IMR-90 (cell line): ENCODE results near the gene RPS27L. TPM values are rescaled to one million over a fixed set of nuclear protein-coding genes. Genes with fewer than 3 reads are reported as not detected.
A peak's percentile ranks its signal among the peaks of the same experiment; 100 is the strongest.
"Not testable (repeated sequence)": the region's sequence is repeated elsewhere in the genome, so short reads cannot be mapped to it uniquely, and the experiment has no call there.

Source experiments
- ATAC-seq: fragments of 200-7000 bp; cut with Tn5 transposase; 2 replicates; pipeline ENCODE4 v1.9.1; 2020; ENCODE audit warnings: low read depth, mild to moderate bottlenecking, moderate library complexity
- BruUV-seq: library from RNA; stranded (reverse); fragments of 400-500 nt; replicated peaks from 2 replicates; lab custom pipeline; 2021; lab: Mats Ljungman, UMichigan
- CTCF ChIA-PET: fragments of 300-600 bp; formaldehyde crosslinking; extraction: SDS; loops from one replicate; lab custom pipeline; 2021; ENCODE audit warnings: antibody characterized with exemption; lab: Yijun Ruan, JAX
- POLR2A ChIA-PET: fragments of 300-600 bp; sonication (Branson Sonifier 250); formaldehyde crosslinking; loops from one replicate; lab custom pipeline; 2022; ENCODE audit warnings: antibody characterized with exemption; ENCODE audit not compliant: unreplicated experiment; lab: Charles Lee
- DNase-seq: peaks from one replicate; pipeline ENCODE4 v3.0.0; 2013
- H2AFZ ChIP-seq: replicated peaks from 2 replicates; pipeline ENCODE3; 2013; ENCODE audit warnings: low read length, mild to moderate bottlenecking; ENCODE audit not compliant: poor library complexity
- H2AK5ac ChIP-seq: 2 replicates; pipeline ENCODE4 v1.6.1; 2013; ENCODE audit warnings: low read depth, low read length, inconsistent platforms
- H2AK9ac ChIP-seq: replicated peaks from 2 replicates; pipeline ENCODE3; 2013; ENCODE audit warnings: mild to moderate bottlenecking, low read depth, low read length, moderate library complexity; ENCODE audit not compliant: poor library complexity
- H2BK120ac ChIP-seq: 2 replicates; pipeline ENCODE4 v1.6.1; 2013; ENCODE audit warnings: low read depth, low read length, inconsistent platforms
- H2BK15ac ChIP-seq: 3 replicates; pipeline ENCODE4 v1.6.1; 2013; ENCODE audit warnings: low read depth, low read length, inconsistent platforms
- H2BK20ac ChIP-seq: 2 replicates; pipeline ENCODE4 v1.6.1; 2013; ENCODE audit warnings: low read depth, mild to moderate bottlenecking, inconsistent platforms, low read length, moderate library complexity
- H2BK5ac ChIP-seq: 2 replicates; pipeline ENCODE4 v1.6.1; 2013; ENCODE audit warnings: mild to moderate bottlenecking, low read depth, low read length, inconsistent platforms; ENCODE audit not compliant: poor library complexity, severe bottlenecking
- H3K14ac ChIP-seq: replicated peaks from 2 replicates; pipeline ENCODE4 v1.6.1; 2013; ENCODE audit warnings: low read depth, low read length, inconsistent platforms
- H3K18ac ChIP-seq: 2 replicates; pipeline ENCODE4 v1.6.1; 2013; ENCODE audit warnings: low read depth, low read length, control low read depth
- H3K23ac ChIP-seq: 2 replicates; pipeline ENCODE4 v1.6.1; 2013; ENCODE audit warnings: low read depth, low read length, inconsistent platforms
- H3K27ac ChIP-seq: 2 replicates; pipeline ENCODE4 v1.5.1; 2013; ENCODE audit warnings: mild to moderate bottlenecking, control low read depth, low read length; ENCODE audit not compliant: insufficient read depth
- H3K27me3 ChIP-seq: 2 replicates; pipeline ENCODE4 v1.6.1; 2013; ENCODE audit warnings: low read length; ENCODE audit not compliant: control insufficient read depth, insufficient read depth
- H3K36me3 ChIP-seq: 2 replicates; pipeline ENCODE4 v1.6.1; 2013; ENCODE audit warnings: low read length, mixed read lengths; ENCODE audit not compliant: control insufficient read depth, insufficient read depth
- H3K4ac ChIP-seq: 2 replicates; pipeline ENCODE4 v1.6.1; 2013; ENCODE audit warnings: low read depth, low read length, inconsistent platforms
- H3K4me1 ChIP-seq: 2 replicates; pipeline ENCODE4 v1.6.1; 2013; ENCODE audit warnings: low read length, mixed read lengths; ENCODE audit not compliant: control insufficient read depth, insufficient read depth
- H3K4me2 ChIP-seq: 2 replicates; pipeline ENCODE4 v1.6.1; 2013; ENCODE audit warnings: low read depth, mild to moderate bottlenecking, control low read depth, low read length, moderate library complexity
- H3K4me3 ChIP-seq: 2 replicates; pipeline ENCODE4 v1.5.1; 2013; ENCODE audit warnings: low read depth, mild to moderate bottlenecking, control low read depth, low read length, moderate library complexity; ENCODE audit not compliant: insufficient read depth
- H3K56ac ChIP-seq: 2 replicates; pipeline ENCODE4 v1.6.1; 2013; ENCODE audit warnings: low read length, inconsistent platforms; ENCODE audit not compliant: insufficient read depth; ENCODE audit errors: extremely low read depth
- H3K79me1 ChIP-seq, 2 experiments: 2 replicates each; pipeline ENCODE4 v1.6.1; 2013; ENCODE audit warnings: low read length in 2 of 2, inconsistent platforms in 1 of 2, low read depth in 1 of 2
- H3K9ac ChIP-seq: 2 replicates; pipeline ENCODE4 v1.6.1; 2013; ENCODE audit warnings: low read depth, low read length, control low read depth
- H3K9me1 ChIP-seq: 2 replicates; pipeline ENCODE4 v1.6.1; 2013; ENCODE audit warnings: low read length, inconsistent platforms; ENCODE audit not compliant: insufficient read depth
- H3K9me3 ChIP-seq: 2 replicates; pipeline ENCODE4 v1.6.1; 2013; ENCODE audit warnings: low read length; ENCODE audit not compliant: control insufficient read depth, insufficient read depth
- H4K20me1 ChIP-seq: 2 replicates; pipeline ENCODE4 v1.6.1; 2013; ENCODE audit warnings: low read length, inconsistent platforms; ENCODE audit not compliant: insufficient read depth
- H4K5ac ChIP-seq: 2 replicates; pipeline ENCODE4 v1.6.1; 2013; ENCODE audit warnings: mild to moderate bottlenecking, low read depth, low read length, control low read depth
- H4K8ac ChIP-seq, 2 experiments: 2 replicates each; pipeline ENCODE4 v1.6.1; 2013; ENCODE audit warnings: low read depth in 2 of 2, low read length in 2 of 2, control low read depth in 1 of 2, inconsistent platforms in 1 of 2
- H4K91ac ChIP-seq: 2 replicates; pipeline ENCODE4 v1.6.1; 2013; ENCODE audit warnings: low read depth, low read length, inconsistent platforms; ENCODE audit not compliant: insufficient read depth
- BHLHE40 ChIP-seq: fragments of 150-350 bp; IDR thresholded peaks from 2 replicates; pipeline ENCODE4 v1.6.1; 2016; ENCODE audit warnings: mild to moderate bottlenecking, low read depth, low read length
- POLR2A ChIP-seq: IDR thresholded peaks from 2 replicates; pipeline ENCODE4 v1.6.1; 2012; ENCODE audit warnings: mild to moderate bottlenecking, low read depth, low read length
- RFX5 ChIP-seq: IDR thresholded peaks from 2 replicates; pipeline ENCODE4 v1.8.0; 2012; ENCODE audit warnings: low read depth, mild to moderate bottlenecking, low read length, moderate library complexity
- SMC3 ChIP-seq: fragments of 150-350 bp; IDR thresholded peaks from 2 replicates; pipeline ENCODE4 v1.6.1; 2016; ENCODE audit warnings: low read depth, mild to moderate bottlenecking, antibody characterized with exemption, low read length, moderate library complexity
- WGBS, 2 experiments: methylation state at CpG; one replicate each; pipeline versions ENCODE4 v1.1.5 to v1.1.7; 2013; ENCODE audit warnings: missing lambda C conversion rate in 2 of 2; ENCODE audit not compliant: insufficient read length in 1 of 2; ENCODE audit errors: extremely low coverage in 2 of 2; 5-methylcytosine and 5-hydroxymethylcytosine counted together
- dilution Hi-C: fragments of 300-500 bp; cut with HindIII; formaldehyde crosslinking; loops from one replicate; pipeline ENCODE4 v1.14.3; 2018; ENCODE audit warnings: low sequenced_read_pairs; ENCODE audit not compliant: unreplicated experiment
- in situ Hi-C: fragments of 300-500 bp; cut with MboI; formaldehyde crosslinking; loops from 3 replicates; pipeline ENCODE4 v1.14.3; 2019; ENCODE audit warnings: low sequenced_read_pairs, inconsistent platforms, mixed read lengths
- intact Hi-C: fragments of 100-400 bp; cut with micrococcal nuclease; formaldehyde crosslinking; loops from 2 replicates; pipeline ENCODE4 v1.10.0; 2022
- polyA plus RNA-seq, 3 experiments: library from polyadenylated mRNA; depleted of rRNA; stranded (reverse); fragments of >200 nt; gene quantifications; 2 replicates each; pipeline ENCODE4 v1.2.3, GENCODE V29; 2012; ENCODE audit warnings: low replicate concordance in 1 of 3
- total RNA-seq: library from RNA; depleted of rRNA; stranded (reverse); fragments of >200 nt; gene quantifications from 2 replicates; pipeline ENCODE4 v1.2.3, GENCODE V29; 2012
- TF ChIP-seq, protein P1 (sequence below): fragments of 150-350 bp; IDR thresholded peaks from 2 replicates; pipeline ENCODE4 v1.6.1; 2016; ENCODE audit warnings: low read depth, mild to moderate bottlenecking, low read length, moderate library complexity, borderline replicate concordance

Gene RPS27L
- total and polyA plus RNA-seq, 2 of the 4 experiments (the other 2 are of a cell fraction), result 53.1 to 302 TPM

DNA sequence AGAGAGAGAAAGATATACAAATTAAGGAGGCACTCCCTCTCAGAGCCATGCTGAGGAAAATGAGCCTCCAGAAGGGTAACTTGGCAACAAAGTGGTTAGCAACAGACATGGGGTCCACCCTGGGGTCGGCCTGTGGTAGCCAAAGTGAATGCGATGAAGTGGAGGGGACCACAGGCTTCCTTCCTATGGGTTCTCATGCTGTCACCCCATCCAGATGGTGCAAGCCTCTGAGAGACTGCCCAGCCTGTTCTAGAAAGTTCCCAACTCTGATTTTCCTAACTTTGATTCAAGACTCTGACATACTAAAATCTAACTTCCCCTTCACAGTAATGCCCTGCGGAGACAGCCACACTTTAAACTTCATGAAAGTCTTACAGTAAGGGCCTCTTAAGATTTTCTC is 53.9 kb downstream of the RPS27L start:
- Histone ChIP-seq H4K20me1 (no peaks in the 10 kb centered on the region), H3K4me3 (no peak overlapping the region), H3K36me3 (no peaks in the 10 kb centered on the region), H3K56ac (no peak overlapping the region), H3K14ac (no peak overlapping the region), H2AK9ac (no peak overlapping the region), H2AFZ (no peak overlapping the region), H2BK15ac (peak overlapping the region; percentile 74; the same call in 2 of the 3 replicates), H2BK5ac (no peak overlapping the region), H3K23ac (no peak overlapping the region), H2AK5ac (peak overlapping the region; percentile 96), H2BK120ac (peak overlapping the region; percentile 89), H3K4me2 (no peak overlapping the region), H4K5ac (peak overlapping the region; percentile 22; the same call in 1 of the 2 replicates), H4K8ac (peak overlapping the region in 1 of 2 experiments; percentile 59; a peak in 1 of 4 replicates), H3K9me3 (peaks cover 2% of the 10 kb centered on the region; the same call in 1 of the 2 replicates), H2BK20ac (peak overlapping the region; percentile 75), H3K27ac (no peak overlapping the region), H3K4me1 (peaks cover 5% of the 10 kb centered on the region), H3K4ac (peak overlapping the region; percentile 84; the same call in 1 of the 2 replicates), H3K79me1 (peaks cover 0 to 4% of the 10 kb centered on the region in 2 experiments; a peak in 1 of 4 replicates), H4K91ac (peak overlapping the region; percentile 59), H3K18ac (peak overlapping the region; percentile 20; the same call in 1 of the 2 replicates), H3K9ac (no peak overlapping the region), H3K27me3 (no peaks in the 10 kb centered on the region), H3K9me1 (peaks cover 3% of the 10 kb centered on the region; the same call in 1 of the 2 replicates)
- intact Hi-C loops (no loop called here), dilution Hi-C loops (no loop called here), in situ Hi-C loops (no loop called here)
- TF ChIP-seq POLR2A, result no peak
- TF ChIP-seq RFX5, result no peak
- TF ChIP-seq, protein P1, sequence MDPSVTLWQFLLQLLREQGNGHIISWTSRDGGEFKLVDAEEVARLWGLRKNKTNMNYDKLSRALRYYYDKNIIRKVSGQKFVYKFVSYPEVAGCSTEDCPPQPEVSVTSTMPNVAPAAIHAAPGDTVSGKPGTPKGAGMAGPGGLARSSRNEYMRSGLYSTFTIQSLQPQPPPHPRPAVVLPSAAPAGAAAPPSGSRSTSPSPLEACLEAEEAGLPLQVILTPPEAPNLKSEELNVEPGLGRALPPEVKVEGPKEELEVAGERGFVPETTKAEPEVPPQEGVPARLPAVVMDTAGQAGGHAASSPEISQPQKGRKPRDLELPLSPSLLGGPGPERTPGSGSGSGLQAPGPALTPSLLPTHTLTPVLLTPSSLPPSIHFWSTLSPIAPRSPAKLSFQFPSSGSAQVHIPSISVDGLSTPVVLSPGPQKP, result no peak
- TF ChIP-seq BHLHE40, result no peak
- no peak for TF ChIP-seq SMC3
- POLR2A ChIA-PET, result no interaction called here
- ATAC-seq (no peak), DNase-seq (no peak)
- BruUV-seq, result no TSS peak
- CTCF ChIA-PET, result interaction anchor here (1.2 kb wide), 1 partner anchor 10 kb away, joined by 5 read pairs; no protein-coding TSS in a partner anchor
- WGBS, 2 experiments, result 100% methylated on average over 1 of the region's 3 CpGs; no CpG with 5 or more reads in 1 of the 2 experiments

DNA sequence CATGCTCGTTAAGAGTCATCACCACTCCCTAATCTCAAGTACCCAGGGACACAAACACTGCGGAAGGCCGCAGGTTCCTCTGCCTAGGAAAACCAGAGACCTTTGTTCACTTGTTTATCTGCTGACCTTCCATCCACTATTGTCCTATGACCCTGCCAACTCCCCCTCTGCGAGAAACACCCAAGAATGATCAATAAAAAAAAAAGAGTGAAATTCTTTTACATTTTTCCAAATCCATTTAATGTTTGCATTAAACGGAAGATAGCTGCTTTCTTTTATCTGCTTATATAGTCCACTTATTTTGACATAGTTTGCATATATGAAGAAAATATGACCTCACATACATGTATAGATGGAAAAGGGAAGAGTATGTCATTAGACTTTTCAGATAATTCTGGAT is 57.7 kb downstream of the RPS27L start:
- H4K8ac ChIP-seq, H3K9ac ChIP-seq, H3K14ac ChIP-seq, H3K4me2 ChIP-seq, H3K9me1 ChIP-seq, H2BK120ac ChIP-seq, POLR2A ChIA-PET, H4K20me1 ChIP-seq, H4K91ac ChIP-seq, H3K27me3 ChIP-seq, H2AFZ ChIP-seq, H3K4me3 ChIP-seq, H4K5ac ChIP-seq, ATAC-seq, BruUV-seq, H2BK20ac ChIP-seq, dilution Hi-C loops, DNase-seq, H2AK5ac ChIP-seq, H3K36me3 ChIP-seq, H3K56ac ChIP-seq, H3K4ac ChIP-seq, H3K9me3 ChIP-seq, H2AK9ac ChIP-seq, in situ Hi-C loops, H3K18ac ChIP-seq, H3K27ac ChIP-seq, H3K79me1 ChIP-seq, H3K4me1 ChIP-seq, H2BK5ac ChIP-seq, H3K23ac ChIP-seq, H2BK15ac ChIP-seq: not testable (repeated sequence)
- CTCF ChIA-PET, result interaction anchor here (0.6 kb wide), 2 partner anchors 14 to 1245 kb away, joined by 3 to 4 read pairs; no protein-coding TSS in a partner anchor
- intact Hi-C loops, result loop anchor here (10.0 kb wide), 1 partner anchor 305 kb away; no protein-coding TSS in a partner anchor
- WGBS, 2 experiments, result no CpG with 5 or more reads among the region's 5 CpGs
